NCI-H345 treated with DMSO at 0.1 percent for 48 hours (cell line): ENCODE data around the gene NATD1.
"Not testable (repeated sequence)": the region's sequence is repeated elsewhere in the genome, so short reads cannot be mapped to it uniquely, and the experiment has no call there.

Experiments
- DNase-seq: peaks from one replicate; lab custom pipeline; 2025; ENCODE audit not compliant: unreplicated experiment; lab: John Stamatoyannopoulos, UW

Gene NATD1

DNA sequence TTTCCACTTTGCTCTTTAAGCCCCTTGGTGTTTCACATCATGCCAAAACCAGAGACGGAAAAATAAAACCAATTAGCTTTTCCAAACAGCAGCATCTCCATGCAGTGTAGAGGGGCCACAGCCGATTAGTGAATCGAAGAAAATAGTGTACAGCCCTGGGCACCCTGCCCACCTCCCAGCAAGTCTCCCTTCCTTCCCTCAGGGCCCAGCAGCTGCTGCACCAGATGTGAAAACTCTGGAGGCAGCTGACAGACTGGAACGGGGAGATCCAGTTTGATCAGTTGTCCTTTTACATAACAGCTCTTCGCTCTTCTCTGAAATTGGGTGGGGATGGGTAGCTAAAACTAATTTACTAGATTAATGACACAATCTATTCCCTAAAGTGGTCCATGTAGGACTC lies 58.5 kb downstream of the NATD1 start:
- no peak for DNase-seq

- DNase-seq = no peak
Observed at GRCh38 chr17:21194226-21194625, 59.0 kb downstream of the NATD1 start.

DNA sequence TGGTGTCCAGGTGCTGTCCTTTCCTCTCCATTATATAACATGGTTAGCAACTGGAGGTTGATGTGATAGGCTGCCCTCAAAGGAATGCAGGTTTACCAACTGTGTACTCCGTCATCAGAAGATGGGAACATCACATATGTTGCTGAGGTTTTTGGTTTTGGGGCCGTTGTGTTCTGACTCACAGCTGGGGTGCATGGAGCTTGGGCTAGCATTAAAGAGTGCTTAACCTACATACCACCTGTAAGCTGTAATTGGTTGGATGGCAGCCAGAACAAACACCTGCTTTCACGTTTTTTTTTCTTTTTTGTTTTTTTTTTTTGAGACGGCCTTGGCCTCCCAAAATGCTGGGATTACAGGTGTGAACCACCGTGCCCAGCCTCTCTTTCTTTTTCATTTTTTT lies 60.2 kb downstream of the NATD1 start:
- peak; percentile 50 for DNase-seq

GRCh38 chr17:21192414-21192813 lies 60.8 kb downstream of the NATD1 start:
- not testable (repeated sequence) for DNase-seq

DNA sequence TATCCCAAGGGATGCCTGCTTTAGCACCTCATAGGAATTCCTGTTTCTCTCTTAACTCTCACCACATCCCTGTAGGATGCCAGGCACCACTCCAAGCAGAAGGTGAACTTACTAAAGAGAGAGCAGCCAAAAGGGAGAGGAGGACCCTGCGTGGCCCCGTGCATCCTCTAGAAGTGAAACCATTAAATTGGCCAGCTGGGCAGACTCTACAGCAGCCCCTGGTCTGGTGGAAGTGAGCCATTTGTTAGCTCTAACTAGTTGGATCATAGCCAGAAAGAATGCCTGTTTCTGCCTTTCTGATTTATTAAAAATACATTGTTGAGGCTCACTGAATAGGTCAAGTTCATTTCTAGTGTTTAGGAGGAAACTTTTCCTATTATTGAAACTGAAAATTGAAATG lies 61.5 kb downstream of the NATD1 start:
- DNase-seq = no peak

DNA sequence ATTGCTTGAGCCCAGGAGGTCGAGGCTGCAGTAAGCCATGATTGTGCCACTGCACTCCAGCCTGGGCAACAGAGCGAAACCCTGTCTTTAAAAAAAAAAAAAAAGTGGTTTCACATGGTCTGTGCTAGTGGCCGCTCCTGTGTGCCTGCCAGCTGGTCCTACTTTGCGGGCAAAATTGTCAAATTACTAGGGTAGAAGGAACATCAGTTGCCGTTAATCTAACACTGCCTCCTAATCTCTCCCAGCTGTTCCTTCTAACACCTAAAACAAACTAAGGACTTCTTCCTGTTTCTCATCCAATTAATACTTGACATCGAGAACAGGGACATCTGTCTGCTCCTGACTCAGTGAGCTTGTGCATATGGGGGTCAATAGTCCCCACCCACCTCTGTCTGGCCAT lies 63.1 kb downstream of the NATD1 start:
- no peak for DNase-seq

GRCh38 chr17:21189361-21189760 lies 63.8 kb downstream of the NATD1 start:
- DNase-seq = no peak
